GM23248 (cell line): Measurements from ENCODE around the gene HNRNPH1. TPM values are rescaled to one million over a fixed set of nuclear protein-coding genes. Genes with fewer than 3 reads are reported as not detected.

Experiments
- DNase-seq: peaks from one replicate; pipeline ENCODE4 v3.0.0-alpha.2; 2015
- H2AFZ ChIP-seq: fragments of 200-600 bp; sonication (generic); 2 replicates; pipeline ENCODE4 v1.6.1; 2016; ENCODE audit warnings: antibody characterized with exemption
- H3F3A ChIP-seq: fragments of 200-600 bp; sonication (generic); 2 replicates; pipeline ENCODE4 v1.6.1; 2016; ENCODE audit warnings: mild to moderate bottlenecking, antibody characterized with exemption, mixed run types; ENCODE audit not compliant: insufficient read depth
- H3K27ac ChIP-seq: fragments of 200-600 bp; sonication (generic); 2 replicates; pipeline ENCODE4 v1.5.1; 2016; ENCODE audit warnings: mild to moderate bottlenecking
- H3K27me3 ChIP-seq: fragments of 200-600 bp; sonication (generic); replicated peaks from 2 replicates; pipeline ENCODE4 v1.6.1; 2016; ENCODE audit warnings: mild to moderate bottlenecking; ENCODE audit not compliant: insufficient read depth
- H3K36me3 ChIP-seq: fragments of 200-600 bp; sonication (generic); 2 replicates; pipeline ENCODE4 v1.6.1; 2016; ENCODE audit warnings: low read depth, mild to moderate bottlenecking
- H3K4me1 ChIP-seq: fragments of 200-600 bp; sonication (generic); 2 replicates; pipeline ENCODE4 v1.6.1; 2016; ENCODE audit warnings: mild to moderate bottlenecking; ENCODE audit not compliant: insufficient read depth
- H3K4me2 ChIP-seq: fragments of 200-600 bp; sonication (generic); one replicate; pipeline ENCODE4 v1.6.1; 2016; ENCODE audit warnings: mild to moderate bottlenecking; ENCODE audit not compliant: unreplicated experiment
- H3K4me3 ChIP-seq: fragments of 200-600 bp; sonication (generic); 2 replicates; pipeline ENCODE4 v1.5.1; 2016; ENCODE audit warnings: mild to moderate bottlenecking
- H3K79me2 ChIP-seq: fragments of 200-600 bp; sonication (generic); 2 replicates; pipeline ENCODE4 v1.6.1; 2016; ENCODE audit warnings: mild to moderate bottlenecking; ENCODE audit not compliant: insufficient read depth
- H3K9ac ChIP-seq: fragments of 200-600 bp; sonication (generic); 2 replicates; pipeline ENCODE4 v1.6.1; 2016; ENCODE audit warnings: mild to moderate bottlenecking
- H3K9me2 ChIP-seq: fragments of 200-600 bp; sonication (generic); 2 replicates; pipeline ENCODE4 v1.6.1; 2016; ENCODE audit warnings: mixed run types, mild to moderate bottlenecking, moderate library complexity; ENCODE audit not compliant: insufficient read depth
- H3K9me3 ChIP-seq: fragments of 200-600 bp; sonication (generic); one replicate; pipeline ENCODE4 v1.6.1; 2017; ENCODE audit warnings: low read depth
- H4K20me1 ChIP-seq: fragments of 200-600 bp; sonication (generic); 2 replicates; pipeline ENCODE4 v1.6.0; 2016; ENCODE audit not compliant: insufficient read depth
- EZH2 ChIP-seq: fragments of 200-600 bp; sonication (generic); IDR thresholded peaks from 2 replicates; pipeline ENCODE4 v1.6.1; 2018; ENCODE audit warnings: antibody characterized with exemption, mild to moderate bottlenecking; ENCODE audit not compliant: insufficient read depth, poor library complexity, severe bottlenecking
- EZH2phosphoT487 ChIP-seq: fragments of 200-600 bp; sonication (generic); IDR thresholded peaks from 2 replicates; pipeline ENCODE4 v1.6.1; 2018; ENCODE audit warnings: antibody characterized with exemption, moderate library complexity, mild to moderate bottlenecking, low read depth; ENCODE audit not compliant: insufficient read depth
- WGBS, 2 experiments: methylation state at CpG; one replicate each; pipeline ENCODE4 v1.1.6; 2015 to 2017; ENCODE audit warnings: low lambda C conversion rate in 2 of 2, low coverage in 1 of 2; ENCODE audit errors: missing lambda C conversion rate in 2 of 2; 5-methylcytosine and 5-hydroxymethylcytosine counted together
- in situ Hi-C: fragments of 300-500 bp; cut with MboI; formaldehyde crosslinking; loops from 2 replicates; pipeline ENCODE4 v1.15.0; 2020
- polyA plus RNA-seq: library from polyadenylated mRNA; unstranded; fragments of >200 nt; fragmentation: Nextera tagmentation; extraction: Ambion mirVana; gene quantifications from 2 replicates; pipeline ENCODE4 v1.2.1, GENCODE V29; 2016
- total RNA-seq: library from RNA; depleted of rRNA; stranded (reverse); fragments of >200 nt; shearing (Covaris generic); gene quantifications from 2 replicates; pipeline ENCODE4 v1.2.3, GENCODE V29; 2014

HNRNPH1 gene
- total and polyA plus RNA-seq, 2 experiments from 2014 or later, result 163 to 220 TPM

GRCh38 chr5:179607160-179607931 is 16.1 kb downstream of the HNRNPH1 start:
- DNase-seq, result peak; percentile 62
- no peaks in the 10 kb centered on the region for H3K9me2 ChIP-seq
- 66 to 69% methylated on average over 19 of the region's 19 CpGs for WGBS, 2 experiments
- H3K4me3 ChIP-seq, result no peak overlapping the region
- no peaks in the 10 kb centered on the region; the same call in 1 of the 2 replicates for H4K20me1 ChIP-seq
- peak overlapping the region; percentile 35 for H3K27ac ChIP-seq
- TF ChIP-seq EZH2phosphoT487, result no peak
- no peak for TF ChIP-seq EZH2
- H3K79me2 ChIP-seq, result peaks cover 7% of the 10 kb centered on the region; the same call in 1 of the 2 replicates
- no peaks in the 10 kb centered on the region for H3K4me1 ChIP-seq
- no peaks in the 10 kb centered on the region for H3K9me3 ChIP-seq
- H3F3A ChIP-seq, result peaks cover 70% of the 10 kb centered on the region
- H3K9ac ChIP-seq, result no peak overlapping the region
- no peak overlapping the region for H2AFZ ChIP-seq
- no peaks in the 10 kb centered on the region for H3K27me3 ChIP-seq
- in situ Hi-C loops, result no loop called here
- peaks cover 26% of the 10 kb centered on the region for H3K36me3 ChIP-seq
- no peak overlapping the region for H3K4me2 ChIP-seq

GRCh38 chr5:179606910-179607159 is 16.6 kb downstream of the HNRNPH1 start:
- Histone ChIP-seq H3K9me2 (no peaks in the 10 kb centered on the region), H3K27me3 (no peaks in the 10 kb centered on the region), H3K4me1 (no peaks in the 10 kb centered on the region), H3F3A (peaks cover 68% of the 10 kb centered on the region), H3K4me3 (no peak overlapping the region), H3K9me3 (no peaks in the 10 kb centered on the region), H3K4me2 (no peak overlapping the region), H3K36me3 (peaks cover 24% of the 10 kb centered on the region), H3K9ac (no peak overlapping the region), H3K27ac (no peak overlapping the region), H2AFZ (no peak overlapping the region), H4K20me1 (no peaks in the 10 kb centered on the region; the same call in 1 of the 2 replicates), H3K79me2 (peaks cover 7% of the 10 kb centered on the region; the same call in 1 of the 2 replicates)
- no peak for DNase-seq
- no peak for TF ChIP-seq EZH2phosphoT487
- no peak for TF ChIP-seq EZH2
- in situ Hi-C loops, result no loop called here
- 97 to 98% methylated on average over 6 of the region's 6 CpGs for WGBS, 2 experiments

- 89% methylated on average over 18 to 21 of the region's 21 CpGs for WGBS, 2 experiments
- Histone ChIP-seq H3K9me3 (no peaks in the 10 kb centered on the region), H3K27ac (no peak overlapping the region), H3K4me3 (no peak overlapping the region), H3F3A (peaks cover 62% of the 10 kb centered on the region), H4K20me1 (no peaks in the 10 kb centered on the region; the same call in 1 of the 2 replicates), H3K4me1 (no peaks in the 10 kb centered on the region), H3K79me2 (peaks cover 3% of the 10 kb centered on the region; the same call in 1 of the 2 replicates), H2AFZ (no peak overlapping the region), H3K9me2 (no peaks in the 10 kb centered on the region), H3K36me3 (peaks cover 18% of the 10 kb centered on the region; the same call in 1 of the 2 replicates), H3K4me2 (no peak overlapping the region), H3K27me3 (no peaks in the 10 kb centered on the region), H3K9ac (no peak overlapping the region)
- TF ChIP-seq EZH2 (no peak), EZH2phosphoT487 (no peak)
- no peak for DNase-seq
- in situ Hi-C loops, result no loop called here
These were observed 17.2 kb downstream of the HNRNPH1 start for GRCh38 chr5:179606071-179606909.

- H3K27me3 ChIP-seq, result no peaks in the 10 kb centered on the region
- in situ Hi-C loops, result no loop called here
- no peaks in the 10 kb centered on the region for H3K9me3 ChIP-seq
- H3K79me2 ChIP-seq, result no peaks in the 10 kb centered on the region
- H3K9me2 ChIP-seq, result no peaks in the 10 kb centered on the region
- H2AFZ ChIP-seq, result no peak overlapping the region
- no peak overlapping the region for H3K4me3 ChIP-seq
- H3K36me3 ChIP-seq, result peaks cover 9% of the 10 kb centered on the region; the same call in 1 of the 2 replicates
- H4K20me1 ChIP-seq, result no peaks in the 10 kb centered on the region; the same call in 1 of the 2 replicates
- H3F3A ChIP-seq, result peaks cover 52% of the 10 kb centered on the region
- H3K27ac ChIP-seq, result no peak overlapping the region
- 56 to 64% methylated on average over 10 of the region's 10 CpGs for WGBS, 2 experiments
- H3K4me2 ChIP-seq, result no peak overlapping the region
- TF ChIP-seq EZH2phosphoT487, result no peak
- no peak for TF ChIP-seq EZH2
- no peak overlapping the region for H3K9ac ChIP-seq
- DNase-seq, result peak; percentile 49
- H3K4me1 ChIP-seq, result no peaks in the 10 kb centered on the region
These were observed 18.2 kb downstream of the HNRNPH1 start for GRCh38 chr5:179605026-179605833.
